HG02588 (cell line): Measurements from ENCODE around the gene ARID5A.
"Not testable (repeated sequence)": the region's sequence is repeated elsewhere in the genome, so short reads cannot be mapped to it uniquely, and the experiment has no call there.

Source experiments
- ATAC-seq: cut with Tn5 transposase; IDR thresholded peaks from one replicate; pipeline ENCODE4 v1.9.1; 2021; ENCODE audit warnings: mild to moderate bottlenecking, moderate library complexity; ENCODE audit not compliant: unreplicated experiment

Gene ARID5A

DNA sequence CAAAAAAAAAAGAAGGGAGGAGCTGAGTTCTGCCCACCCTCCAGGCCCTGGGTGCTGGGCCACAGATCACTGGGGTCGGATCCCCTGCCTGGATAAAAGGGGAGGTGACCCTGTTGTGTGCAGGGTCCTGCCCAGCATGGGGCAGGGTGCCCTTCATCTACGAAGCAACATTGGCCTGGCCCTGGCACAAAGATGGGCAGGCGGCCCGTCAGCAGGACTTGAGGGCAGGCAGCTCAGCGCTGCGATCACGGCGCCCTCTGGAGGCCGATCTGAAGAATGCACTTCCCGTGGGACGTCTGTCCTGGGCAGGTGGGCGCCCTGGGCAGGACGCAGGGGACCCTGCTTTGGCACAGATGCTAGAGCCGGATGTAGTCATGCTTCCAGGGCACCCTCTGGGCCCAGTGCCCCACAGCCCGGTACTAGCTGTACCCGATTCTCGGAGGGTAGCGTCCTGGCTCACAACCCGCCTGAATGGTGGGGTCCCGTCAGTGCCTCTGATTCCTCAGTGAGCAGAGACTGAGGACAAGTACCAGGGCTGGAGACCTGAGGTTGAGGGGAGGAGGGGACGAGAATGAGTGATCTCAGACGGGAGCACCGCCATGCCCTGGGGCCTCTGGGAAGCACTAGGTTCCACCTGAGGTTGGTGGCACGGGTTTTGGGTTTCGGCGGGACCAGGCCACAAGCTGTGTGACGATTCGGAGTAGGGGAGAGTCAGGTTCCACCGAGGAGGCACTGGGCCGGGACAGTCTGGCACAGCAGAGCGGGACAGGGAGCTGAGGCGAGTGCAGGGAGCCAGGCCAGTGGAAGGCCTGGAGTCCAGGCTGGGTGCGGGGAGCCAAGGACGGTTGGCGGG, 18.0 kb downstream of the ARID5A start:
- ATAC-seq: no peak

DNA sequence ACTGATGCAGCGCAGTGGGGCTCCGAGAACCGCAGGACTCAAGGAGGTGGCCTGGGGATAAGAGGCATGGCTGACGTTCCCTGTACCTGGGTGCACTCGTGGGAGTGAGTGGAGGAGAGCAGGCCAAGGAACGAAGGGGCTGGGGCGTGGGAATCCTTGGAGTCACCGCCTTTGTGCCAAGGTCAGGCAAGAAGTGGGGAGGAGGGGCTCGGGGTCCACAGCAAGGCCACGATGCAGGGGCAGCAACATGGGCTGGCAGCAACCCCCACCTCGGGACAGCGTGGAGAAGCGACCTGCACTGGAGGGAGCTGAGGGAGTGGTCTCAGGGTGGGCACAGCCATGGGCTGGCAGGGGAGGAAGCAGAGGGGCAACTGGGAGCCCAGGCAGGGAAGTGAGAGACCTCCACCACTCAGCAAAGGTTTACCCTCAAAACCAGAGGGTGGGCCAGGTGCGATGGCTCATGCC, 18.6 kb downstream of the ARID5A start:
- ATAC-seq: no peak

DNA sequence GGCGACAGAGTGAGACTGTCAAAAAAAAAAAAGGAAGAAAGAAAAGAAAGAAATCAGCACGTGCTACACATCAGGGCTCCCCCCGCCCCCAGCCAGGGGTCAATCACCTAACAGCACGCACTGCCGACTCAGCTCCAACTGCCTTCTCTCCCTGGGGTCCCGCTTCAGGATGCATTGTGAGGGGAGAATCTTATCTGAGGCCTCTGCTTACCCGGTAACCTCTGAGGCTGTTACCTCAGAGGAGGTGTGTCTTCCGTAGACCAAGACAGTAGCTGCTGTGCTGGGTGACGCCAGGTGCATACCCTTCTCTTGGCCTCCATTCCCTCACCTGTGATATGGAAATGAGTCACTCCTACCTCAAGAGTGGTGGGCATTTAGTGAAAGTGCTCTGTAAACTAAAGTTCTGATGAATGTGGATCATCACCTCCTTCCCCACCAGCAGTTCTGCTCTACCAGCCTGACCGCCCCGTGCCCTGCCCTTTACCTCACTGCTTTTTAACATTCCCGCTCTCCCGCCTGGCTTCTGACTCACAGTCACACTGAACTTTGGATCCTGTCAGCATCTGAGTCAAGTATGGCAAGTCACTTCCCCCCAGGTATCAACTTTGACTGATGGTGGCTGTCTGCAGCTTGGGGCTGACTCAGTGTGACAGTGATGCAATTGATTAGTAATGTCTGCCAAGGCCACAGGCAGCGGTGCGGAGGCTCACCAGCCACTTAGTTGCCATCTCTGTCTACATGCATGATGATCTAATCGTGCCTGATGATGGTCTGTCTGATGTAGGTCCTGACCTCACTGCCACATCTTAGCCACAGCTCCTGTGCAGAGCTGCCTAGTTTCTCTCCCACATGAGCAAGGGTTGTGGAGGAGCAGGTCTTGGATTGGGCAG, 20.1 kb downstream of the ARID5A start:
- ATAC-seq: no peak

DNA sequence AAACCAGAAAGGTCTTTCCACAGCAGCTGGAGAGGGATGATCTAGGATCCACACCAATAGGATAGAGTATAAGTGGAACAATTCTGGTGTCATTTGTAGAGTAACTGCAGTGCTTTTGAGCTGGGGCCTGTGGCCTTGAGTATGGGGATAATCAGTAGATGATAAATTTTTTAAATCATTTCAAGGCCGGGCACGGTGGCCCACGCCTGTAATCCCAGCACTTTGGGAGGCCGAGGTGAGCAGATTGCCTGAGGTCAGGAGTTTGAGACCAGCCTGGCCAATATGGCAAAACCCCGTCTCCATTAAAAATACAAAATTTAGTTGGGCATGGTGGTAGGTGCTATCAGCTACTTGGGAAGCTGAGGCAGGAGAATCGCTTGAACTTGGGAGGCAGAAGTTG, 20.9 kb downstream of the ARID5A start:
- not testable (repeated sequence) for ATAC-seq

DNA sequence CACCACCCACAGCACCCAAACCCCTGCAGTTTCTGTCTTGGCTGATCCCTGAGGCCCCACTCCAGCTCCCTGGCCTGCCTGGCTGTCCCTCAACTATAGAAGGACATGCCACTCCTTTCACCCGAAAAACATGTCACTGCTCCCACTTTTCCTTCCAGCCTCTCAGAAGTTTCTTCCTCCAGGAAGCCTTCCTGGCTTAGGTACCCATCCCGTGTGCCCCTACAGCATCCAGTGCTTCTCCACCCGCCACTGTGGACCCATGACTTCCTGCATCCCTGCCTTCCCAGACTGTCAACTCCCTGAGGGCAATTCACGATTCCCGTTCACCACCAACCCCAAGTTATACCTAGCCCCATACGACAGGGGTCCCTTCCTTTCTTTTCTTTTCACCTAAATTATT, 21.5 kb downstream of the ARID5A start:
- ATAC-seq: no peak

DNA sequence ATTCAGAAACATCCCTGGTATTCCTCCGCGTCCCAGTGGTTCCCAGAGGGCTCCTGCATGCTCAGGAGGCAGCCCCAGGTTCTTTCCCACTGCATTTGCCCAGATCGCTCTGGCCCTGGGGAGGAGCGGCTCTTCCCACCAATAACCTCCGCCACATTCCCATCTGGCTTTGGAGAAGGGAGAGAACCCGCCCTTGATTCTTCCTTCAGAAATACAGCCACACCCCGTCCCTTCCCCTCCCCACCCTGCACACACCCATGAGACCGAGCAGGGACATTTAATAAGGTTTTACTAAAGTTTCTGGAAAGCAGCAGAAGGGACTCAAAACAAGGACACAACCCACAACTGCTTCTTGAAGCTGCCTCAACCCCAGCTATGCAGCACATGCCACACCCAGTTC, 21.9 kb downstream of the ARID5A start:
- no peak for ATAC-seq

DNA sequence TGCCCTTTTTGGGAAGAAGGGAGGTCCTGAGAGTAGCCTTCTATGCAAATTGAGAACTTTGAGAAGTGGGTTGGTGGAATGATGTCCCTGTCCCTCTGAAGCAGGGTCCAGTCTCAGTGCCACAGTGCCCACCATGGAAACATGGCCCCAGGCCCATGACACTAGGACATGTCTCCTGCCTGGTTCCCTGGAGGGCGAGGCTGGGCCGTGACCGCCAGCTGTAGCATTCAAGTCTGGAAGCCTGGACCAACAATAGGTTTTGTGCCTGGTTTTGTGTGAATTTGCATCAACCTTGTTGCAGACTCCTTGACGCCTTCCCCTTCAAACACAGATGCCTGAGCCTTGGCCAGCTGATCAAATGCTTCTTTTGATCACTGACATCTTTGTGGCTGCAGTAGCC, 27.5 kb downstream of the ARID5A start:
- no peak for ATAC-seq

DNA sequence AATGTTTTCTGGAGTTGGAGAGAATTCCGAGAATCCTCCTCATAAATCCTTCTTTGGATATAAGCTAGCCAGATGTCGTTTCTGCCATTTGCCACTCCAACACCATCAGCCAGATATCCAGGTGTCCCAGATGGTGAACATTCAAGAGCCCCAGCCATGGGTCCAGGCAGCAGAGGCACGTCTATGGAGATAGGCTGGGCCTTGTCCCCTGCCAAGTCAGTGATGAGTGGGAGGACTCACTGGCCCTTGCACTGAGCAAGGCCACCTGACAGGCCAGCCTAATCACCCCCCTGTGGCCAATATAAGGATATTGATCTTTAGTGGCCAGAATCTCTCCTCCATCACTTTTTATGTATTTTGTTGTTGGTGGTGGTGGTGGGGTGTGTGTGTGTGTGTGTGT, 28.0 kb downstream of the ARID5A start:
- ATAC-seq: no peak

DNA sequence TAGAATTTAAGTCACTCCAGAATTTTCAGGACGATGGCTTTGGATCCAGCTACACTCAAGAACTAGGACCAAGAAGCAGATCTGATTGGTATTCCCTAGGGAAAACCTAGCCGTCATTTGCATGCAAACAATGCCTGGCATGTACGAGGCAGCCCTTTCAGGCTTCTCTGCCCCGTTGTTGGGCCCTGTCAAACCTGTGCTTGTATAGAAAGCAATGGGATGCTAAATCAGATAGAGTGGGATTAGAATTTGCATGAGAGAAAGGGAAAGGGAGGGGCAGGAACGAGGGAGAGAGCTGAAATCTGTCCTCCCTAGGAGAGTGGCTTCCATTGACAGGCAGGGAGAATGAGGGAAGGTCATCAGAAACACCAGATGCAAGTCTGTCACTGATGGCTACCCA, 28.6 kb downstream of the ARID5A start:
- no peak for ATAC-seq

DNA sequence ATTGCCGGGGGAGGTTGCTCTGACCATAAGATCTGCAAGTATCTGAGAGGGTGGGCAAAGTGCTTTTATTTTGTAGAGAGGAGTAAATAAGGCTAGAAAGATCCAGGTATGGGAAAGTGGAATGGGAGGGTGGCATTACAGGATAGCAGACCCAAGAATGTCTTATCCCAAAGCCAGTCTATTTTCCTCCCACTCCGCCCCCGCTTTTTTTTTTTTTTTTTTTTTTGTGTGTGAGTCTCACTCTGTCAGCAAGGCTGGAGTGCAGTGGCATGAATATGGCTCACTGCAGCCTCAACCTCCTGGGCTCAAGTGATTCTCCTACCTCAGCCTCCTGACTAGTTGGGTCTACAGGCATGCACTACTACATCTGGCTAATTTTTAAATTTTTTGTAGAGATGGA, 31.5 kb downstream of the ARID5A start:
- ATAC-seq: no peak

DNA sequence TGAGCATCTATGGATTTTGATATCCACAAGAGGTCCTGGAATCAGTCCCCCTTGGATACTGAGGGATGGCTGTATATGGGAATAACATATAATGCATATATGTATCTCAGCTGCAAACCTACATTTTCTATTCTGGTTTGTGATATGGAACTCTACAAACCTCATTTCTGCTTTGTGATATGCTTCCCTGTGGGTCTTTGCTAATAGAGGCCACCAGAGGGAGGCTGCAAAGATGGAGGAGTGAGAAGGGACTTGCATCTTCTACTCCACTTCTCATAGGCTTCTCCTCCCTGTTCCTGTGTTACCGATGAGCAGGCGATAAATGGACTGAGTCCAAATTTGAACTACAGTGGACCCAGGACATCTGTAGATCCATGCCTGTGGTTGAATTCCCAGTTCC, 37.8 kb downstream of the ARID5A start:
- no peak for ATAC-seq

DNA sequence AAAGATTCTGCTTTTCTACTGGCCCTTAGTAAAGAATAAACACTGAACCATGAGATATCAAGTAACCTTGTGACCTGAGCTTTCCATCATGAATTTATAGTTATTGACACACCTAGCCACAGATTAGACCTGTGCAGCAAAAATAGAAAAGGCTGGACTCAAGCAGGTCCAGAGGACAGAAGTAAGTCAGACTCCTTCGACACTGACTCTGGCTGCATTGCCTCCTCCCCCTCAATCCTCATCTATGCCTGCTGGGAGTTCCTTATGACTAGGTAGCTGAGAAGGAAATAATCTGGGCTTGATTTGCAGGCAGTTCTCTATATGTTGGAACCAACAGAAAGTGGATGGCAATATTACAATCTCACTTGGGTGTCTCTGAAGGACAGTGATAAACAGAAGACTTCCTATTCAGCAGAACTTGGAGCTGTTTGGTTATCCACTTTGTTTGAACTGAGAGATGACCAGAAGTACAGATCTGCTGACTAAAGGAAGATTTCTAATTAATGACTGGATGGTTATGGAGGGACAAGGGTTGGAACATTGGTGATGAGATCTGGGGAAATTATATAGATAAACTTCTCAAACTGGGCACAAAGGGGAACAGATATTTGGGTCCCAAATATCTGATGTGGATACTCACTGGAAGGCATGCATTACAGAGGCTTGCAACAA, 39.4 kb downstream of the ARID5A start:
- ATAC-seq: no peak

DNA sequence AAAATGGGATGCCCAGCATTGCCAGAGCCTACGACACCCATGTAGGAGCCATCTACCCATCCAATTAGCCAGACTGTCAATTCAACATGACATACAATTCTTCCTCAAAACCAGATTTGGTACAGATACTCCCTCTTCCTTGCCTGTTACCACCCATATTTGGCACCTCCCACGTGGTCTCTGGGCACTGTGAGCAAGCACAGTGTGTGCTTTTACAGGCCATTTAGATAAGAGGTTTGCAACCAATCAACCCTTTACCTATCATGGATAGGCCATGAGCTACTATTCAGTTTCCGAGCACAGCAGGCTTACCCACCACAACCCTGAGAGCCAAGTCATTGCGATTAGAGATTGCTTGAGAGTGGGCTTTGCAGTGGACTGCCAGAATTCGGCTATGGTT, 40.9 kb downstream of the ARID5A start:
- ATAC-seq: no peak

DNA sequence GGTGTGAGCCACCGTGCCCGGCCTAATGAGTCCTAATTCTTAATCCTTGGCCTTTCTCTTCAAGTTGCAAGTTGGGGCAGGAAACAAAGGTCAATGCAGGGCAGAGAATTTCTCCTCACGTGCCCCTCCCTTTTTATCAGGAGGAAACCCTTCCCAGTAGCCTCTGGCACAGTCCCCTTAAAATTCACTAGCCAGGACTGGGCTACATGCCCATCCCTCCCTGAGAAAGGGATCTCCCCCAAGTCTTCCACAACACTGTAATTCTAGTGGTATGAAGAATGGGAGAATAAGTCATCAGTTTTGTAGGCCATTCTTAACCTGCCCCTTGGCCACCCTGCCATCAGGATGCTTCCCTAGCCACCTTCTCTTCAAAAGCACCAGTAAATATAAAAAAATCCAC, 42.2 kb downstream of the ARID5A start:
- no peak for ATAC-seq

DNA sequence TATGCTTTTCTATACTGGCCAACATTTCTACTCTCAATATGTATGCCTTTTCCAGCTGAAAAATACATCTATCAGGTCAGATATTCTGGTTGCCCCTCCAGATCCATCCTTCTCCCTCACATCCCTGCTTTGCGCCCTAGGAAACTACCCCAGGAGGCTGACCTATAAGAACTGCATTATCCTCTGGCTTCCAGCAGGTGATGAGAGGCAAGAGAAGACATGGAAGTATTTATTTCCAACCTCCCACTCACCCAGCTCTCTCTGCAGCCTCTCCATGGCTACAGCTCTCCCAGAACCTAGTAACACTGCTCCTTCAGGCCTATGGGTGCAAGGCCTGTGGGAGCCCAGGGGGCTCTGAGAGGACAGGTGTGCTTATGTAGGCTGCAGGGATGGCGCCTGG, 42.9 kb downstream of the ARID5A start:
- no peak for ATAC-seq

DNA sequence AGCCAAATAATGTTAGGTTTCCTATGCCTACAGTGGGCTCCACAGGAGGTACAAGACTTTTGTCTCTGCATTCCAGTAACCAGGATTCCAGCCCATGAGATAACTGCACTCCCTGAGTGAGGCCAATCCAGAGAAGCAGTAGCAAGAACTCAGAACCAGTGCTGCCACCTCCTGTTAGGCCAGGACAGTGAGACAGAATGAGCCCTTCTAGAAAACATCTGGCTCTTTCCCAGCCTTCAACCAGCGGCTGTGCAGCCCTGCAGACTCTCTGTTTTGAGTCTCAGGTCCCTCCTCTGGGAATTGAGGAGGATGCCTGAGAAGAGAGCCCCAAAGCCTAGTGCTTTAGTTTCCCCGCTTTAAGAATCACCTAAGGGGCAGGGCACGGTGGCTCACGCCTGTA, 44.2 kb downstream of the ARID5A start:
- no peak for ATAC-seq

DNA sequence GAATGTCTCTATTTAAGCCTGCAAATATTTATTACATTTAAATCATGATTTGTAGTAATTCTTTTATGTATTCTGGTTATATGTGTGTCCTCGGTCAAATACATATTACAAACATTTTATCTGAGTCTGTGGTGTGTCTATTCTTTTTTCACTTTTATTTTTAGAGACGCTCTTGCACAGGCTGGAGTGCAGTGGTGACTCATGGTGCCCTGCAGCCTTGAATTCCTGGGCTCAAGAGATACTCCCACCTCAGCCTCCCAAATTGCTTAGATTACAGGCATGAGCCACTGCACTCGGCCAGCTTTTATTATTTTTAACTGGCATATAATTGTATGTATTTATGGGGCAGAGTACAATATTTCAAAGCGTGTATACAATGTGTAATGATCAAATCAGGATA, 47.5 kb downstream of the ARID5A start:
- ATAC-seq: no peak

DNA sequence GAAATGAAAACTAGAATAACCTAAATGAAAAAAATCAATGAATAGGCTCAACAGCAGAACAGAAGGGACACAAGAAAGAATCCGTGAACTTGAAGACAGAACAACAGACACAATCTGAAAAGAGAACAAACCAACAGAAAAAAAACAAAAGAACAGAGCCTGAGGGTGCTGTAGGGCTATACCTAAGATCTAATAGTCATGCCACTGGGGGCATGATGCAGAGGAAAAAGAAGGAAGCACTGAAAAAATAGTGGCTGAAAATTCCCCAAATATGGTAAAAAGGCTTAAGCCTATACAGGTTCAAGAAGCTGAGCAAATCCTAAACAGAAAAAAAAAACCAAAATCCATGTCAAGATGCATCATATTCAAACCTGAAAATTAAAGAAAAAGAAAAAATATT, 51.3 kb downstream of the ARID5A start:
- ATAC-seq: no peak

DNA sequence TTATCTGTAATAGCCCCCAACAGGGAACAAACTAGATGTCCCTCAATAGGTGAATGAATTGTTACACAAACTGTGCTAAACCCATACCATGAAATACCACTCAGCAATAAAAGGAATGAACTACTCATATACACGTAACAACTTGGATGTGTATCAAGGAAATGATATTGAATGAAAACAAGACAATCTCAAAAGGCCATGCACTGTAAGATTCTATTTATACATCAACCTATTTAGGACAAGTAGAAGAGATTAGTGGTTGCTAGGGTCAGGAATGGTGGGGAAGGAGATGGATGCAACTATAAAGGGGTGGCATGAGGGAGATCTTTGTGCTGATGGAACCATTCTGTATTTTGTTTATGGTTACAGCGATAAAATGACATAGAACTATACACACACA, 54.5 kb downstream of the ARID5A start:
- no peak for ATAC-seq

DNA sequence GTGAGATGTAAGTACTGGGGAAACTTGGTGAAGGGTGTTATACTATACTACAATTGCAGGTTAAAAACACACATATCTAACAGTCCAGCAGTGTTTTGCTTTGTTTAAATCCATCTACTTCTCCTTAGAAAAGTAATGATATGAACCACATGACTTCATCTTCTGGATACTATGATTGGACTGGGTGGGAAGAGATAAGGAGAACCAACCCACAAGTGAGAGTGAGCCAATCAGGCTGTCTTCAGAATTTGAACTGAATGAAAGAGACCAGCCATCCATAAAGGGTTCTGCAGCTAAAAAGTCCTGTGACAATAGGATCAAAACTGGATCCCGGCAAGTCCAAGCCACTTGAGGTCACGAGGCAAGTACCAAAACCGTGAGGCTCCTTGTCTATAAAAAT, 54.9 kb downstream of the ARID5A start:
- no peak for ATAC-seq

DNA sequence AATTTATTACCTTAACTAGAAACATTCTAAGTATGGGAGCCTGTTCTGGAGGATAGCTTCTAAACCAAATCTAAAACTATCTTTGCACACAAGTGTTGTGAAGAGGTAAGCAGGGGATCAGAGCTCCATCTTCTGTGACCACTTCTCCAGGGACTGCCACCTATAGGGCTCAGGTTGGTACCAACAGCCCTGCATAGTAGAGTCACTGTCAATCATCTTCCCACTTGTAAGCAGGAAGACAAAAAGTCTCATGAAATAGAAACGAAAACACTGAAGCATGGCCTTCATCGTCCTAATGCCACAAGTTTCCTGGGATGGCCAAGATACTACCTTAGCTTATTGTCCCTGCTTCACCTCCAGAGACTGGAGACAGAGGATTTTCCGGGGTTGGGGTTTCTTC, 57.7 kb downstream of the ARID5A start:
- no peak for ATAC-seq
